Parathyroid adenoma (tissue), 2 donors: ENCODE results near the gene NOP16.

Experiments used
- H2AFZ ChIP-seq: fragments of 300-600 bp; sonication (generic); one replicate; pipeline ENCODE4 v1.7.0; 2017; ENCODE audit warnings: antibody characterized with exemption, mild to moderate bottlenecking
- H3K27ac ChIP-seq: fragments of 300-600 bp; sonication (generic); one replicate; pipeline ENCODE4 v1.7.0; 2017
- H3K27me3 ChIP-seq: fragments of 300-600 bp; sonication (generic); one replicate; pipeline ENCODE4 v1.7.0; 2017; ENCODE audit warnings: low read length; ENCODE audit not compliant: control insufficient read depth, insufficient read depth
- H3K36me3 ChIP-seq: fragments of 300-600 bp; sonication (generic); one replicate; pipeline ENCODE4 v1.7.0; 2017; ENCODE audit warnings: low read length; ENCODE audit not compliant: control insufficient read depth, insufficient read depth
- H3K4me1 ChIP-seq: fragments of 300-600 bp; sonication (generic); one replicate; pipeline ENCODE4 v1.7.0; 2017; ENCODE audit warnings: control low read depth
- H3K4me2 ChIP-seq: fragments of 300-600 bp; sonication (generic); one replicate; pipeline ENCODE4 v1.7.0; 2017; ENCODE audit warnings: low read length
- H3K4me3 ChIP-seq: fragments of 300-600 bp; sonication (generic); one replicate; pipeline ENCODE4 v1.7.0; 2017; ENCODE audit warnings: low read depth, low read length
- H3K79me2 ChIP-seq: fragments of 300-600 bp; sonication (generic); one replicate; pipeline ENCODE4 v1.7.0; 2017; ENCODE audit warnings: control low read depth
- H3K9ac ChIP-seq: fragments of 300-600 bp; sonication (generic); one replicate; pipeline ENCODE4 v1.7.0; 2017; ENCODE audit warnings: mild to moderate bottlenecking
- H3K9me3 ChIP-seq: fragments of 300-600 bp; sonication (generic); one replicate; pipeline ENCODE4 v1.7.0; 2017; ENCODE audit warnings: low read length; ENCODE audit not compliant: control insufficient read depth
- TF ChIP-seq, protein P1 (sequence below): fragments of 300-600 bp; sonication (generic); IDR thresholded peaks from one replicate; pipeline ENCODE4 v1.7.0; 2017; ENCODE audit warnings: antibody characterized with exemption, mild to moderate bottlenecking
- donor health status: primary hyperparathyroidism.

NOP16 gene

GRCh38 chr5:176420086-176420485 is 31.7 kb upstream of the NOP16 start:
- no peaks in the 10 kb centered on the region for H3K9me3 ChIP-seq
- no peak overlapping the region for H3K4me3 ChIP-seq
- H3K4me2 ChIP-seq, result no peak overlapping the region
- no peaks in the 10 kb centered on the region for H3K36me3 ChIP-seq
- peaks cover 5% of the 10 kb centered on the region for H3K4me1 ChIP-seq
- TF ChIP-seq, protein P1, sequence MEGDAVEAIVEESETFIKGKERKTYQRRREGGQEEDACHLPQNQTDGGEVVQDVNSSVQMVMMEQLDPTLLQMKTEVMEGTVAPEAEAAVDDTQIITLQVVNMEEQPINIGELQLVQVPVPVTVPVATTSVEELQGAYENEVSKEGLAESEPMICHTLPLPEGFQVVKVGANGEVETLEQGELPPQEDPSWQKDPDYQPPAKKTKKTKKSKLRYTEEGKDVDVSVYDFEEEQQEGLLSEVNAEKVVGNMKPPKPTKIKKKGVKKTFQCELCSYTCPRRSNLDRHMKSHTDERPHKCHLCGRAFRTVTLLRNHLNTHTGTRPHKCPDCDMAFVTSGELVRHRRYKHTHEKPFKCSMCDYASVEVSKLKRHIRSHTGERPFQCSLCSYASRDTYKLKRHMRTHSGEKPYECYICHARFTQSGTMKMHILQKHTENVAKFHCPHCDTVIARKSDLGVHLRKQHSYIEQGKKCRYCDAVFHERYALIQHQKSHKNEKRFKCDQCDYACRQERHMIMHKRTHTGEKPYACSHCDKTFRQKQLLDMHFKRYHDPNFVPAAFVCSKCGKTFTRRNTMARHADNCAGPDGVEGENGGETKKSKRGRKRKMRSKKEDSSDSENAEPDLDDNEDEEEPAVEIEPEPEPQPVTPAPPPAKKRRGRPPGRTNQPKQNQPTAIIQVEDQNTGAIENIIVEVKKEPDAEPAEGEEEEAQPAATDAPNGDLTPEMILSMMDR, result no peak
- H3K9ac ChIP-seq, result no peak overlapping the region
- H2AFZ ChIP-seq, result no peak overlapping the region
- no peak overlapping the region for H3K27ac ChIP-seq
- peaks cover 15% of the 10 kb centered on the region for H3K79me2 ChIP-seq
- no peaks in the 10 kb centered on the region for H3K27me3 ChIP-seq

DNA sequence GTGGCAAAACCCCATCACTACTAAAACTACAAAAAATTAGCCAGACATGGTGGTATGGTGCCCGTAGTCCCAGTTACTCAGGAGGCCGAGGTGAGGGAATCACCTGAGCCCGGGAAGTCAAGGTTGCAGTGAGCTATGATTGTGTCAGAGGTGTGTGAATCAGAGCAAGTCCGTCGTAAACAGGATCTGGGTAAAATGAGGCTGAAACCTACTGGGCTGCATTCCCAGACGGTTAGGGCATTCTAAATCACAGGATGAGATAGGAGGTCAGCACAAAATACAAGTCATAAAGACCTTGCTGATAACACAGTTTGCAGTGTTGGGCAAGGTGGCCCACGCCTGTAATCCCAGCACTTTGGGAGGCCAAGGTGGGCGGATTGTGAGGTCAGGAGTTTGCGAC is 29.9 kb upstream of the NOP16 start:
- TF ChIP-seq, protein P1, result no peak
- Histone ChIP-seq H3K4me1 (peaks cover 14% of the 10 kb centered on the region), H3K27me3 (no peaks in the 10 kb centered on the region), H3K4me3 (no peak overlapping the region), H3K27ac (no peak overlapping the region), H3K4me2 (no peak overlapping the region), H3K36me3 (no peaks in the 10 kb centered on the region), H3K79me2 (peaks cover 26% of the 10 kb centered on the region), H2AFZ (peak overlapping the region; percentile 53), H3K9me3 (no peaks in the 10 kb centered on the region), H3K9ac (no peak overlapping the region)

DNA sequence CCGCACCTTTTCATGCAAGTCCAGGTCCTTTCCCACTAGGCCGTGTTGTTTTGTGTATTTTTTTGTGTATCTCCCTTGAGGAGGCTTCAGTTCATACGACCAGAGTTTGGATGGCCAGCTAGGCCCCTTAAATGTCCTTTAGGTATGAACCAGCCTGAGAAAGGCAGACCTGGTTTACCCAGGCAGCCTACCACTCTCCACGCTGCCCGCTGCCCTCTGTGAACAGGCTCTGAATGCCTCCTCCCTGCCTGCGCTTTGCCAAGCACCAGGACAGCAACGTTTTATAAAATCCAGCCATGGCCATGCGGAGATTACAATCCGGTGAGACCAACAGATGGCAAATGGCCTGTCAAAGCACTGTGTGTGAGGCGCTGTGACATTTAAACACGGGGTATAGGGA is 28.6 kb upstream of the NOP16 start:
- Histone ChIP-seq H2AFZ (peak overlapping the region; percentile 92), H3K79me2 (peaks cover 35% of the 10 kb centered on the region), H3K4me1 (peaks cover 14% of the 10 kb centered on the region), H3K27ac (peak overlapping the region; percentile 60), H3K4me2 (peak overlapping the region; percentile 19), H3K27me3 (no peaks in the 10 kb centered on the region), H3K9ac (no peak overlapping the region), H3K4me3 (no peak overlapping the region), H3K9me3 (no peaks in the 10 kb centered on the region), H3K36me3 (no peaks in the 10 kb centered on the region)
- TF ChIP-seq, protein P1, result no peak

DNA sequence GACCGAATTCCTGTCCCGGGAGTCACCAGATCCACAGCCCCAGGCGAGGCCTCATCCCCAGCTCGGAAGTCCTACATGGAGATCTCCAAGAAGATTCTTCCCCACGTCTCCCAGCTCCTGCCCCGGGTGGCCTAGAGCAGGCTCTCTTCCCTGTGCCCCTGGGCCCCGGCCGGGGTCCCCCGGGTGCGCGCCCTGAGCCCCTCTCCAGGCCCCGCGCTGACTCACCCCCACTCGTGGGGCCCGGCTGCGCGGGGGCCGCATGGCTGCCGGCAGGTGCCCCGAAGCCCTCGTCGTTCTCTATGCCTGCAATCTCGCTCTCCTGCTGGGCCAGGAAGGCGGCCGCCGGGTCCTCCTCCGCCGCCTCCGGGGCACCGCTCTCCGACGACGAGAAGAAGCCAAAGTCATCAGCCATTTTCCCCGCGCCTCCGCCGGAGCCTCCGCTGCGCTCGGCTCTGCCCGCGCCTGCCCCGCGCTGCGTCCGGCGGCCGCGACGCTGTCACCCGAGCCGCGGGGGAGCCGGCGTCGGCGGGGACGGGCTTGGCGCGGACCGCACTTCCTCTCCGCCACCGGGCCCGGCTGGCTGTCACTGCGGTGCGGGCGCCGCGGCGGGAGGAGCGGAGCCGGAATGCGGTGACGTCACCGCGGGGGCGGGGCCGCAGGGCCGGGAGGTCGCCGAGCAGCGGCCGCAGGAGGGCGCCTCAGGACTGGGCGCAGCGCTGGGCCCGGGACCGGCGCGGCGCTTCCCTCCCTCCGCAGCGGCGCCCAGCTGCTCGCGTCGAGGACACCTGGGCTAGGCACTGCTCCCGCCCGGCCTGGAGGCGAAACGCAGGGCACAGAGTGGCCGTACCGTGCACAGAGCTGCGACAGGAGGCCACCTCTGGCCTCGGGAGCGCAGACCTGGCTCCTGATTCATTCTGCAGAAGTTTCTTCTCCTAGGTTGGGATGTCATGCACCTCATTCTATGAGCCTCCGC is 27.8 kb upstream of the NOP16 start, which contains the start of gene CLTB:
Gene CLTB, minus strand, starts transcription at position 588 of the 973 bp plus-strand sequence. Its CDS starts 176 bp downstream, at position 412.
- H2AFZ ChIP-seq, result peak within 1 kb of the TSS; percentile 92
- TF ChIP-seq, protein P1, result peak; percentile 54
- H3K9me3 ChIP-seq, result no peaks in the 10 kb centered on the region
- H3K4me2 ChIP-seq, result peak within 1 kb of the TSS; percentile 86
- H3K9ac ChIP-seq, result peak within 1 kb of the TSS; percentile 78
- peaks cover 35% of the 10 kb centered on the region for H3K79me2 ChIP-seq
- H3K27me3 ChIP-seq, result no peaks in the 10 kb centered on the region
- H3K4me1 ChIP-seq, result peaks cover 14% of the 10 kb centered on the region
- H3K36me3 ChIP-seq, result no peaks in the 10 kb centered on the region
- H3K4me3 ChIP-seq, result peak within 1 kb of the TSS; percentile 87
- peak within 1 kb of the TSS; percentile 84 for H3K27ac ChIP-seq
